Measurements from ENCODE around the gene ARID3B. TPM values are rescaled to one million over a fixed set of nuclear protein-coding genes. Genes with fewer than 3 reads are reported as not detected.

The ARID3B gene
- total RNA-seq, 2 donors from 2014 or later = 2.9 to 22.4 TPM

DNA sequence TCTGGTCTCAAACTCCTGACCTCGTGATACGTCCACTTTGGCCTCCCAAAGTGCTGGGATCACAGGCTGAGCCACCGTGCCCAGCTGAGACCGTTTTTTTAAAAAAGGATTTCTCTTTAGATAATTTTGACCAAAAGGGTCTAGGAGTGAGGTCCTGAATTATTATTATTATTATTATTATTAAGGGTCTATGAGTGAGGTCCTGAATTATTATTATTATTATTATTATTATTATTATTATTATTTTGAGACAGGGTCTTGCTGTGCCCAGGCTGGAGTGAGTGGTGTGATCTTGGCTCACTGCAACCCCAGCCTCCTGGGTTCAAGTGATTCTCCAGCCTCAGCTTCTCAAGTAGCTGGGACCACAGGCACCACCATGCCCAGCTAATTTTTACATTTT lies 20.6 kb upstream of the ARID3B start:
- Histone ChIP-seq H3K36me3 (replicated peaks in 1 of 2; ENCODE audit: insufficient read depth in 1 of 2, low read depth in 2 of 2) (no peaks in the 10 kb centered on the region), H3K4me1 (no peaks in the 10 kb centered on the region), H3K27ac (no peak overlapping the region), H3K4me3 (no peak overlapping the region), H3K27me3 (no peaks in the 10 kb centered on the region), H3K9me3 (no peaks in the 10 kb centered on the region)
- ATAC-seq = no peak
- WGBS, 2 donors = 86 to 87% methylated on average over 4 of the region's 4 CpGs
- TF ChIP-seq, protein P1, sequence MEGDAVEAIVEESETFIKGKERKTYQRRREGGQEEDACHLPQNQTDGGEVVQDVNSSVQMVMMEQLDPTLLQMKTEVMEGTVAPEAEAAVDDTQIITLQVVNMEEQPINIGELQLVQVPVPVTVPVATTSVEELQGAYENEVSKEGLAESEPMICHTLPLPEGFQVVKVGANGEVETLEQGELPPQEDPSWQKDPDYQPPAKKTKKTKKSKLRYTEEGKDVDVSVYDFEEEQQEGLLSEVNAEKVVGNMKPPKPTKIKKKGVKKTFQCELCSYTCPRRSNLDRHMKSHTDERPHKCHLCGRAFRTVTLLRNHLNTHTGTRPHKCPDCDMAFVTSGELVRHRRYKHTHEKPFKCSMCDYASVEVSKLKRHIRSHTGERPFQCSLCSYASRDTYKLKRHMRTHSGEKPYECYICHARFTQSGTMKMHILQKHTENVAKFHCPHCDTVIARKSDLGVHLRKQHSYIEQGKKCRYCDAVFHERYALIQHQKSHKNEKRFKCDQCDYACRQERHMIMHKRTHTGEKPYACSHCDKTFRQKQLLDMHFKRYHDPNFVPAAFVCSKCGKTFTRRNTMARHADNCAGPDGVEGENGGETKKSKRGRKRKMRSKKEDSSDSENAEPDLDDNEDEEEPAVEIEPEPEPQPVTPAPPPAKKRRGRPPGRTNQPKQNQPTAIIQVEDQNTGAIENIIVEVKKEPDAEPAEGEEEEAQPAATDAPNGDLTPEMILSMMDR (IDR thresholded peaks at IDR 0.05) = no peak
- no peak for TF ChIP-seq POLR2A (IDR thresholded peaks at IDR 0.05)
- DNase-seq = no peak
- intact Hi-C loops (cut with DNase I) = no loop called here

DNA sequence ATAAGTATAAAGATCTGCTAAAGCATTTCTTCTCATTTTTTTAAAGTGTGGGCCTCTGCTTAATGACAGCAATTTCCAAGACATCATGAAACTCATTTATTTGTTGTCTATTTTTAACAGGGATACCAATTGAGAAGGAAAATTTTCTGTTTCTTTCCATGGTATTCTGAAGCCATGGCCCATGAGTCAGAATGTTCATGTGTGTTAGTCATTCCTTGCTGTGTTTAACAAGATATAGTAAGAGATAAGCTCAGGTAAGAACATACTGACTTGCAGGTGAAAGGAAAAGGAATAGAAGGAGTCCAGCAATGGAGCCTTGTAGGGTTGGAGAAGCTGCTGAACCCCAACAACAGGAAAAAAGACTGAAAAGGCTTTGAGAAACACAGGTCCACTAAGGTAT lies 17.0 kb upstream of the ARID3B start:
- ATAC-seq (no peak), DNase-seq (no peak)
- TF ChIP-seq, protein P1 (IDR thresholded peaks at IDR 0.05) = no peak
- TF ChIP-seq POLR2A (IDR thresholded peaks at IDR 0.05) = no peak
- H3K4me3 ChIP-seq = no peak overlapping the region
- no peaks in the 10 kb centered on the region for H3K36me3 ChIP-seq (replicated peaks in 1 of 2; ENCODE audit: insufficient read depth in 1 of 2, low read depth in 2 of 2)
- intact Hi-C loops (cut with DNase I) = no loop called here
- H3K27me3 ChIP-seq = no peaks in the 10 kb centered on the region
- no peaks in the 10 kb centered on the region for H3K9me3 ChIP-seq
- no peak overlapping the region for H3K27ac ChIP-seq
- no peaks in the 10 kb centered on the region for H3K4me1 ChIP-seq

DNA sequence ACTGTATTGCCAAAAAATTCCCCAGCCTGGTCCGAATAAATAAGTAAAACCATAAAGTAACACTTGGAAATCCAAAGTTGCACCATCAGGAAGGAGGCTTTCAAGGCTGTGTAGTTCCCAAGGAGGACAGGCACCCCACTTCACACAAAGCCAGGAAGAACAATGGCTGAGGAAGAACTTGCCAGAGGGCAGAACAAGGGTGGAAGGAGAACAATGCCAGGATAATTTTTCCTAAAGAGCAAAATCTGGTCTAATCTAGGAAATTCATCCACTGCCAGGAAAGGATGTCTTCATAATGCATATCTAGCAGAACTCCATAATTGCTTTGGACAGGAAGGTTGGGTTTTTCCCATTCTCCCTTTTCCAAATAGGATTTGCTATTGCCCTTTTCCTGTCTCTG lies 15.7 kb upstream of the ARID3B start:
- 4 to 14% methylated on average over 1 of the region's 1 CpG for WGBS, 2 donors
- no peak for ATAC-seq
- DNase-seq = no peak
- intact Hi-C loops (cut with DNase I) = no loop called here
- TF ChIP-seq, protein P1 (IDR thresholded peaks at IDR 0.05) = no peak
- TF ChIP-seq POLR2A (IDR thresholded peaks at IDR 0.05) = no peak
- Histone ChIP-seq H3K36me3 (replicated peaks in 1 of 2; ENCODE audit: insufficient read depth in 1 of 2, low read depth in 2 of 2) (no peaks in the 10 kb centered on the region), H3K4me3 (no peak overlapping the region), H3K4me1 (no peaks in the 10 kb centered on the region), H3K9me3 (no peaks in the 10 kb centered on the region), H3K27me3 (no peaks in the 10 kb centered on the region), H3K27ac (no peak overlapping the region)

DNA sequence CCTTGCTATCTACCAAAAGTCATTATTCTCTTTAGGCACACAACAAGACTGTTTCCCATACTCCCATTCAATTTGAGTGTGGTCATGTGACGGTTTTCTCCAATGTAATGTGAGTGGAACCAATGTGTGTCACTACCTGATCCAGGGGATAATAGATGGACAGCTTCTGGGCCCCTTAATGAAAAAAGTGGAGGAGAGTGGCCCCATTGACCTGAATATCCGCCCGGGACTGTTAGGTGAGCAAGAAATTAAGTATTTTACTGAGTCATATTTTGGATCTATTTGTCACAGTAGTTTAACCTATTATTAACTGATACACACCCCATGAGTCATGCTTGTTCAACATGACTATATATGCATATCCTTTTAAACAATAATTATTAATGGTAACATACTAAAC lies 15.1 kb upstream of the ARID3B start:
- ATAC-seq (no peak), DNase-seq (no peak)
- no peaks in the 10 kb centered on the region for H3K9me3 ChIP-seq
- no peak overlapping the region for H3K4me3 ChIP-seq
- H3K27me3 ChIP-seq = no peaks in the 10 kb centered on the region
- H3K4me1 ChIP-seq = no peaks in the 10 kb centered on the region
- no peak for TF ChIP-seq POLR2A (IDR thresholded peaks at IDR 0.05)
- TF ChIP-seq, protein P1 (IDR thresholded peaks at IDR 0.05) = no peak
- 80% methylated on average over 3 of the region's 3 CpGs for WGBS, 2 donors
- intact Hi-C loops (cut with DNase I) = no loop called here
- no peaks in the 10 kb centered on the region for H3K36me3 ChIP-seq (replicated peaks in 1 of 2; ENCODE audit: insufficient read depth in 1 of 2, low read depth in 2 of 2)
- H3K27ac ChIP-seq = no peak overlapping the region

DNA sequence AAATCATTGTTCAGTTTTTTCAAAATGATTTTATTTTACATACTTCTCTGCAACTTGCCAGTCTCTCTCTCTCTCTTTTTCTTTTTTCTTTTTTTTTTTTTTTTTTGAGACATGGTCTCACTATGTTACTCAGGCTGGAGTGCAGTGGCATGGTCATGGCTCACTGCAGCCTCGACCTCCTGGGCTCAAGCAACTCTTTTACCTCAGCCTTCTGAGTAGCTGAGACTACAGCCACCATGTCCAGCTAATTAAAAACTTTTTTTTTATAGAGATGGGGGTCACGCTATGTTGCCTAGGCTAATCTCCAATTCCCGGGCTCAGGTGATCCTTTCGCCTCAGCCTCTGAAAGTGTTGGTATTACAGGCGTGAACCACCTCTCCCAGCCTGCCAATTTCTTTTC lies 12.1 kb upstream of the ARID3B start:
- 74 to 82% methylated on average over 5 of the region's 5 CpGs for WGBS, 2 donors

More for the DNA sequence above, 12.1 kb upstream of the ARID3B start:
- Histone ChIP-seq H3K4me1 (no peaks in the 10 kb centered on the region), H3K36me3 (replicated peaks in 1 of 2; ENCODE audit: insufficient read depth in 1 of 2, low read depth in 2 of 2) (no peaks in the 10 kb centered on the region), H3K4me3 (no peak overlapping the region), H3K27ac (no peak overlapping the region), H3K27me3 (no peaks in the 10 kb centered on the region), H3K9me3 (no peaks in the 10 kb centered on the region)
- ATAC-seq (no peak), DNase-seq (no peak)
- intact Hi-C loops (cut with DNase I) = no loop called here
- TF ChIP-seq, protein P1 (IDR thresholded peaks at IDR 0.05) = no peak
- no peak for TF ChIP-seq POLR2A (IDR thresholded peaks at IDR 0.05)
